Activated T-cell treated with anti-CD3 and anti-CD28 coated beads for 24 hours (primary cell): ENCODE data around the gene CPVL.

ENCODE experiments used
- DNase-seq: peaks from one replicate; pipeline ENCODE4 v3.0.0-alpha.2; 2020; ENCODE audit warnings: low read depth

The CPVL gene

DNA sequence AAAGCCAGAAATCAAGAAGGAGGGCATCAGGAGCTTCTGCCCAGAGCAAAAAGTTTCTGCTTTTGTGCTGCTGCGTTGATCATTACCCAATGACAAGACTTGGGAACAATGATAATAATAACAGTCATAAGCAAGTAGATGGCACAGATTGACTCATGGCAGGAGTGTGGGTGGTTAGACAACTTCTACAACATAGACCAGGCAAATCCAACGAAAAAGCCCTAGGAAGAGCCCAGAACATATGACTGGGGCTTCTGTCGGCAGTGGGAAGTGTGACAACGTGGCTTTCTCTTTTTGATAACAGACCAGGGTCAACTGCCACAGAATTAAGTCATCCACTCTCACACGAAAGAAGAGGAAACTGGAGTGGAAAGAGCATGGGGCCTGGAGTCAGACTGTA, 102.8 kb downstream of the CPVL start:
- no peak for DNase-seq

DNA sequence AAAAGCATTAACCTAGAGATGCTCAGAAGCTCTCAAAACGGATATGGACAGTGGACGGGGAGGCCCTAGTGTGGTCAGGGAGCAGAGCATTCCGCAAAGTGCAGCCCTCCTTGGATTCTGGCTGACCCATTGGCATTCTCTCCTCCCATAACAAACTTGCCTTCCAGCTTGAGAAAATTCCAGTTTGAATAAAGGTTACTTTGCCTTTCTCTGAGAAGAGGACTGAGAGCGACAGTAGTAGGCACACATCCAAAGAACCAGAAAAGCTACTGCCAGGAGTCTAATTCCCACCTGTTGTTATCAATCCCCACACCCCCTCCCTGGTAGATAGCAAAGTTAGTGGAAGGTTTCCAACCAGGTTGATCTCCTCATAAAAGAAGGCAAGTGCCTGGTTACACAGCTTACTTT, 103.5 kb downstream of the CPVL start:
- no peak for DNase-seq

DNA sequence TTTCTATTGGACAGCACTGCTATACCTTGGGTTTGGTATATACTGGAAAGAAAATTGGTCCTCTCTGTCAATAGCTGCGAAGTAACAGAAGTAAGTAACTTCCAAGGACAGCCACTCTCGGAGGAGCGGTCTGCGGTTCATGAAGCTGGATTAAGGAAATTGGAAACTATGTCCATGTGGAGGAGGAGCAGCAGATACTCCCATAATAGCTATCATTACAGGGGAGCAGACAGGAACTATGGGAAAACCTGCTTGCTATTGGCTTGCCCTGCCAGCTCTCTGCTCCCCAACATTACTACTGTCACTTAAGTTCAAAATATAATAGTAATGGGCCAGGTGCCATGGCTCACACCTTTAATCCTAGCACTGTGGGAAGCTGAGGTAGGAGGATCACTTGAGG, 104.3 kb downstream of the CPVL start:
- no peak for DNase-seq

DNA sequence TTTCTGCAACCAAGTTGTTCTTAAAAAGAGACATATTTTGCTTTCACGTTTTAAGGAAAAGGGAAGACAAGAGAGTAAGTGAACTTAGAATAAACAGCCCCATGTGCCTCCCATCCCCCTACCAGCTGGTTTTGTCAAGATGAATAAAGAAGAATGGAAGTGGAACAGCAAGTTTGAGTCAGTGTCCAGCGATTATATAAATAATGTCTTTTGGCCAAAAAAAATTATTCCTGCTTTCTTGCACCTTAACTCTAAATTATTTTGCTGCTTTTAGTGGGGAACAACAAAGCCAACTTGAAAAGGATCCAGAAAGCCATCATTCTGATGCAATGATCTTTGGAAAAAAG, 105.8 kb downstream of the CPVL start:
- no peak for DNase-seq

DNA sequence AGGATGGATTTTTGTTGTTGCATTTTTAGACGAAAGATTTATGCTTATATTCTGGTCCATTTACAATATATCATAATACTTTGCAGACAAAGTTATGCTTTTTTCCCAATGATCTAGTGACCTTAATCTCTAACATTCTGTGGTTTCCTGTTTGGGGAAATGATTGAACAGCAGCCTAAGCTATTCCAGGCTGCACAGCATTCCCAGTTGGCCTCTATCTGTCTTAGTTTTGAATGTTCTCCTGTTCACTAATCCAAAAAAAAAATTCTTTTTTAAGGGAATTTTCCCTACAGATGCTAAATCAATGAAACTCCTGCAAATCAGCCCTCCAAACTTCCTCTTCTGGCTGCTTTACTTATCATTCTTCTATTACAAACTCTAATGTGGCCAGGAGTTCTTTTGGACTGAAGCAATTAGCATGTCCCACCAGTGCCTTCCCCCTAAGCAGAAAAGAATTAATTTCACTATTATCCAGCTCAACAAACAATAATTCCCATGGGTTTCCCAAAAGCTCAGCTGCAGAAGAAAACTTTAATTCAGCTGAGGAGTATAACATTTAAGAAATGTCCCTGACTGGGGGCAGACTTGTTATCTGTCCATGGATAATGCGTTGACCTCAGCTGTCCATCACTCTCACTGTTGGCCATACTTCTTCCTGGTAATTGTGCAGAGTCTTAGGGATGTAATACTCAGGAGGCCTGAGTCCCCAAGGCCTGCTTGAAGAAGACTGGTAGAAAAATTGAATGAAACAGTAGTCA, 106.3 kb downstream of the CPVL start:
- DNase-seq: no peak

DNA sequence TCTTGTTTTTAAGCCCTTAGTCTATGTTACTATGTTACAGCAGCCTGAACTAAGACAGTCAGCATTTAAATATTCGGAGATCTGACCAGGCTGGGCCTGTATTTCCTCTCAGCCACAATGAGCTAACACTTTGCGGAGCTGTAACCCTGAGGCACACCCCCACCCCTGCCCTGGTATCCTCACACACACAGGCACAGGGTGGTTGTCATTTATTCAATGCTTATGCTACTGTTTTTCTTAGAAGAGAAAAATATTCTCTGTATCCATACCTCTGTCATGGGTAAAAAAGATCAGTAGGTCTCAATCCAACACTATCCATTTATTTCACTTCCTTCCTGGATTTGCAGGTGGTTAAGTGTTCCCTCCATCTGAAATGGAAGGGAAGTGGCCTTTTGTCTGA, 107.9 kb downstream of the CPVL start:
- DNase-seq: no peak

DNA sequence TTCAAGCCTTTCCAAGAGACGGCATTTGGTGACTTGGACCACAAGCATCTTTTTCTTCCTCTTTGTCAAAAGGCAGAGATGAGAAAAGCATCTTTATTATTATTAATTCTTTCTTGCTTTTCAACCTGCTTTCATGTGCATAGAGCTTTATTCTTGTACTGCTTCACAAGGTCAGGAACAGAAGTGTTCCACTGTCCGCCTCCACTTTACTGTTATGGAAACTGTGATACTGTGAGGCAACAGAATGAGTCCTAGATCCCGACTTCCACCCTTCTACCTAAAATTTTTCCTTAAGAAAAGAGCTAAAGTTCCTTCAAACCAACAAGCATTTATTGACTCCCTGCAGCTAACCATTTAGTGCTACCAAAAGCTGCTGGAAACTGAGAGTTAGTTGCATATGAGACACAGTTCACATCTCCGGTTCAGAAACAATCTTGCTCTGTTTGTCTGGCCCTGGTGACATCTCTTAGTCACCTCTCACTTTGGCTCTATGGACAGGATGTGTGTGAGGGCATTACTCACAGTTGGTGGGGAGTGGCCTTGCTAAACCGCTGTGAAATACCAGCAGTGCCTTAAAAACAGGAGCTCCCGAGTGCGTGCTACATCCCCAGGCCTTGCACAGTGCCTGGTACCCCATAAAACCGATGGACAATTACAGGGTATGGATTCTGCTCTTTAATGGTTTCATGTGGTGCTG, 111.1 kb downstream of the CPVL start:
- no peak for DNase-seq

DNA sequence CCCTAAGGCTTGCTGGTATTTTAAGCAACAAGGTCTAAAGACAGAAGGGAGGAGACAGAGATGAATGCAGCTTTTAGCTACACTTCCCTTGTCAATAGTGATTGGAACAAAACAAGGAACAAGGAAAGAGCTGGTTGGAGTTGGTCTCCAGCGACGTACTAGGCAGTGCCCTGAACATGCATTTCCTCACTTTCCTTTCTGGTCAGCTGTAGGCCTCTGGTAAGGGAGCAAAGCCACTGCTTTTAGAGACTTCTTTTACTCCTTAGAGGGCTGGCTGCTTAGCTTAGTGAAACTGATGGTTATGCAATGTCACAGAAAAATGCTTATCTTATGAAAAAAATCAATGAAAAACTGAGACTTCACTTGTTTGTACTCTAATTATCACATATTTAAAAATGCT, 112.8 kb downstream of the CPVL start:
- DNase-seq: no peak

DNA sequence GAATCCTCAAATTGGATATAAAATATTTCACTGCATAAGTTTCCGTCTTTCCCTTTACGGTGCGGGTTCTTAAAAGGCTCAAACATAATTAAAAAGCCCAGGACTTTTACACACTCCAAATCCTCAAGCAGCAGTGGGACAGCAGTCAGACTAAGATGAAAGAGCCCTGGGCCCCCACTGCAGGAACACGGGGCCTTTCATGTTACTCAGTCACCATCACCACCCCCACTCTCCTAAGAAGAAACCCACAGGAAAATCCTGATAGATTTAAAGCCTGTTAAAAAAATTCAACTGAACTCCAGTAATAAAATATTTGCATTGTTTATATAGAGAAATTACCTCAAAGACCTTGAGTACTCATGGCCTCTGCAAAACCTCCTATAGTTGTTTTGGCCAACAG, 114.2 kb downstream of the CPVL start:
- DNase-seq: no peak

DNA sequence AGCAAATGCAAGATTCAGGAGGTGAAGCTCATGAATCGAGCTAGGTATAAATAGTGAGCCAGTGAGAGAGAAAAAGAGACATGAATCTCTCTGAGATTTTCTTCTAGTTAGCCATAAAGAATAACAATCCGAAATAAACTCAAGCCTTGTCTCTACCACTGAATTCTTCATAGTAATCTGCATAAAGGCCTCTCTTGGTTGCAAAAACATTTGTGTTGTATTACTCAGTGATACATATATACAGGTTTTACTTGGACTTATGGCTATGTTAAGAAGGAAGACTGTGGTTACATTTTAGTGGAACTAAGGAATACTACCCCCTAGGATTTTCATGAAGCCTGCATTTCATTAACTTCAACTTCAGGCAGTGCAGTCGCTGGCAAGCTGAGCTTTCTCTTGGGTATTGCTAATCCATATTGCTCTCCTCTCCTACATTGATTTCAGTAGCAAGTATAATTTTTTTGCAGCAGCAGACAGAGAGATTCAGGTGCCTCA, 115.5 kb downstream of the CPVL start:
- DNase-seq: no peak

DNA sequence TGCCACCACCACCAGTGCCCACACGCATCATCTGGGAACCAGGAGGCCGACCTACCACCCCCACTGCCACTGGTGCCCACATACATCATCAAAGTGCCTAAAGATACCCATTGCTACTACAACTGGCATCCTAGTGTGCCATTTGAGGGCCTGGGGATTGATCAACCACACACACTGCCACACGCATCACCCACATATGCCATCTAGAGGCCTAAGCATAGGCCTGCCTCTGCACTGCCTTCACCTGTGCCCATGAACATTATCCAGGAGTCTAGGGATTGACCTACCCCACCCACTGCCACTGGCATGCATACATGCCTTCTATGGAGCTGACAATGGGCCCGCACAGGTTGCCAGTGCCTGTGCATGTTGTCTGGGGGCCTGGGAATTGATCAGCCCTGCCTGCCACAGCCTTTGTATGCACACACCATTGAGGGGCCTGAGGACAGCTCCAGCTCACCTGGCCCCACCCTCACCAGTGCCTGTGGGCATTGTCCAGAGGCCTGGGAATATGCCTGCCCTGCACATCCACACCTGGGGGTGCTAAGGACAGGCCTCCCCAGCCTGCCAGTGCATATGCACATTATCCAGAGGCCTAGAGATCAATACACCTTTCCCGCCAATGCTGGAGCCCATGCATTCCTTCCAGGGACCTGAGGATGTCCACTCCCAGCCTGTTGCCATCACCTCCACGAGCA, 123.9 kb downstream of the CPVL start:
- no peak for DNase-seq

DNA sequence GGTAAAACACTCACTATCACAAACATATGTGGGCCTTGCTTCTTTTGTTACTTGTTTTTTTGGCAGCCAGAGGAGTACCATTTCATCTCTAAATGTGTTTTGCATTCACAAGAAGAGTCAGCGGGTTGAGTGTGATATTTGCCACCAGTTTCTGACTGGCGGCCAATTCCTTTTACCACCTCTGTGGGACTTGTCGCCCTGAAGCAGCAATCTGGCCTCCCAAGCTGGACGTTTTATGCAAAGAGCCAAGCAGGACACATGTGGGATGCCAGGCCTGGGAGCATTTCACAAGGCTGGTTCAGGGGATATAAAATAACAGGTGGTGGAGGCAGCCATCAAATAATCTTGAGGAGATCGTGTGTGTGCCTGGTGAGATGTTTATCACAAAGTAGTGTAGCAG, 126.4 kb downstream of the CPVL start:
- DNase-seq: no peak

DNA sequence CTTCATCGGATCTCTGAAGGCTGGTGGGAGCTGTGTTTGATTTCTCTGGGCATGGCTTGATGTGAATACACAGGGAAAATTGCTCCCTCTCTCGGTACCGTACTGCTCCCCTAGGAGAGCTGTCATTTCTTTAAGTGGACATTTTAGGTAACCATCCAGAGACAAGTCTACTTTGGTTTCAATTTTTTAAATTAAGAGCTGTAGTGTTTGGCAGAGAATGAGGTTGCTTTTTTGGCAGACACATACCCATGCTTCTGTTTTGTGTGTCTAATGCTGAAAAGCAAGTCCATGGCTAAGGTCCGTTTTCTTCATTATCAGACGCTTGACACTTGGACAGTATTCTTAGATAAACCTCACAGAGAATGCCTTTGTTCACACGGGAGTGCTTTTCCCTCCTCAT, 127.0 kb downstream of the CPVL start:
- DNase-seq: no peak

DNA sequence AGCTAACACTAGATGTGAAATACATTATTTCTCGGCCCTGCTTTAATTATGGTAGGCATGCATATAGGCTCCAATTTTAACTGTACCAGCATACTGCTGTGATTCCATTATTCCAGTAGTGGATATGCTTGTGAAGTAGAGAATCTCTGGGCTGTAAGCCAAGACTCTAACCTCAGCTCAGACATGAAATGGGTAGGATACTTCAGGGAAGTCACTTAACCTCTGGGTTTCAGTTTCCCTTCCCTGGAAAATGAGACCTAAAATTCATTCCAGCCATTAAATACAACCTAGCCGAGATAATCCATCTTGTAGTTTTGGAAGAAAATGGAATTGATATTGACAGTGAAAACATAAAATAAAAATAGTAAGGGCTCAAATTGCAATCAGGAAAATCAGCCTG, 128.6 kb downstream of the CPVL start:
- DNase-seq: no peak

DNA sequence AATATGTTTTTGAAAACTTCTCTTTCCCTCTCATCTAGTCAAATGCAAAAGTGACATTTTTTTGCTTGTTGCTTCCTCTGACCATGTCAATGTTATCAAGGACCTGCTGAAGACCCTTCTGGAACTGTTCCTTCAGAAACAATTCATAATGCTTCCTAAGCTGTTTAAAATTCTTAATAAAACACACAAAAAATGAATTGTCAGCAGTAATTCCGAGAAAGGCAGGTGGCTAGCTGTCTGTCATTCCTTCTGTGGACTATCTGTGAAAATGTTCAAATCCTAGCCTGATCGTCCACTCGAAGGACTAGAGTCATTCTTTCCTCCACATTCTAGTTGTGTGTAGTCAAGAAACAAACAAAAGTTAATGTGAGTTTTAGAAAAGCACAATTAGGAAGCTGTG, 131.6 kb downstream of the CPVL start:
- DNase-seq: no peak

DNA sequence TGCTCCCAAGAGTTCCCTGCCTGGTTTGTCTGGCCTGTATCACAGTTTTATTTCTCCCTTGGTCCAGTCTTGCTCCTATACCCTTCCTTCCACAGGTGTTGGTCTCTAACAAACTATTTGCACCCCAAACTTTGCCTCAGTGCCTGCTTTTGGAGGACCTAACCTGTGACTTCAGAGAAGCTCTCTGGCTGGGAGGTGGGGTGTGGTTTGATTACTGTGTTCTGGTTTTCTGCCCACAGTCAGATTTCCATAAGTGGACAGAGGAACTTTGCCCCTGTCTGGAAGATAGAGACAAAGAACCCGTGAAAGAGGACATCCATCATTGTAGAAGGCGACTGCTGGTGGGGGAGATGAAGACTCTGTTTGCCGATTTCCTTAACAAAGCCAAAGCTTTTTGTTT, 132.4 kb downstream of the CPVL start:
- DNase-seq: no peak

DNA sequence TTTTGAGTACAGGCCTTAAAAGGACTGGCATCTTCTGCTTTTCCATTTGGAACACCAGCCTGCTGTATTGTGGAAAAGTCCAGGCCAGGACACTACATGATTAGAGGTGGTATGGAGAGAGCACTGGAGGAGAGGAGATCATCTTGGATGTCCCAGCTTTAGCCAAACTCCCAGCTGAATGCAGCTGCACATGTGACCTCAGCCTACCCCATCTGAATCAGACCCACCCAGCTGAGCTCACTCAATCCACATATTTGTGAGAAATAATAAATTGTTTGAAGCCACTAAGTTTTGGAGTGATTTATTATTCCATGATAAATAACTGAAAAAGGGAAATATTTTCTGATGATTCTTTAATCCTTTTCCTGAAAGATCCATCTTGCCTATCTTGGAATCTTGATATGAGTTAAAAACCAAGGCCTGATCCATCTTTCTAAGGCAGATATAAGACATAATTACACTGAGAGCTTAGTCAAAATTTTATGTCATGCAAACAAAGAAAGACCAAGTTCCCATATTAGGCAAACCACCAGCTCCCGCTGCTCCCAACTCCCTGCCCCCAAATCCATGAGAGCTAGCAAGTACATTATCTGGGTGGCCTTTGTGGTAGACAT, 133.1 kb downstream of the CPVL start:
- DNase-seq: no peak

DNA sequence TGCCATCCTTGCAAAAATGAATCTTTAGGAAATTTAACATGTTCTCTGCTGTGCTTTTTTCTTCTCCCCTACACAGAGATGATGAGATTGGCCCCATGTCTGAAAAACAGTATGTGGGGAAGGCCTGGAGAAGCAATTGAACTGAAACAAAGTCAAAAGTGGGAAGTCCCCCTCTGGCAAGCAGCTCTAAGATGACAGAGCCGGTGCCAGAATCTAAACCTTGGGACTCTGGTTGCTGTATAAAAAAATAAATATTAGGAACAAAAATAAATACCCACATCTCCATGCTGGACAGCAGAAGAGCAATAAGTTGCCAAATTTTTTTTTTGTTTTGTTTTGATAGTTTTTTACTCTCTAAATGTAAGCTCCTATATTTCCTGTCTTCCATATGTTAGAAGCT, 136.4 kb downstream of the CPVL start:
- no peak for DNase-seq

DNA sequence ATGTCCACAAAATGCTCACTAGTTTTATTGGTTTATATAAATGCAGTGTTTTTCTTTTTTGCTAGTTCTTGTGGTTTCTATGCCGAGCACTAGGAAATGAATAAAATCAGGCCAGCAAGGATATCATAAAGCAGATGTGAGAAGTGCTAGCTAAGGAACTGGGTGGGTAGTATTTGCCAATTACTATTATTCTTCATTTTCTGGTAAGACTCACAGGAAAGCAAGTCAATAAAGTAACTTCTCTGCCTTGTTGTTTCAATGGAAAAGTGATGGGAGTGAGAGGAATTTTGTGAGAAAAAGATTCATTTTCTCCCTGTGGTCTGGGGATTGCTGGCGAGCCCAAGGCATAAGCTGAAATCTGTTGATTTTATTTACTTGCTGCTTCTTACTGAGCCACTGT, 137.7 kb downstream of the CPVL start:
- DNase-seq: no peak

DNA sequence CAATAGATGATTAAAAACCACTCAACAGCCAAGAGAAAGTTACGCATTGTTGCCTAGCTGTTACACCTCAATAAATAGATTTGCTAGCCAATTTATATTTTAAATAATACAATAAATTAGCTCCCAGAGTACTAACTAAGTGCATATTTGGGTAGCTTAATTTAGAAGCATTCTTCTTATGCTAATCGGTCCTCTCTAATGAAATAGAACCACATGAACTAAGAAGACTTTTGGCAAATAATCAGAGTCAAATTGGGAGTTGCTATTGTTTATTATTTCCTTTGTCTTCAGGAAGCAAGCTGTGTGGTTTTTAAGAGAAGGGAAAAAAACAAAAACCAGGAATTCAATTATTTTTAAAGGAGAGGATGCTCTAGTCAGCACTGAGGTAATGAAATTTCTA, 139.2 kb downstream of the CPVL start:
- DNase-seq: no peak

DNA sequence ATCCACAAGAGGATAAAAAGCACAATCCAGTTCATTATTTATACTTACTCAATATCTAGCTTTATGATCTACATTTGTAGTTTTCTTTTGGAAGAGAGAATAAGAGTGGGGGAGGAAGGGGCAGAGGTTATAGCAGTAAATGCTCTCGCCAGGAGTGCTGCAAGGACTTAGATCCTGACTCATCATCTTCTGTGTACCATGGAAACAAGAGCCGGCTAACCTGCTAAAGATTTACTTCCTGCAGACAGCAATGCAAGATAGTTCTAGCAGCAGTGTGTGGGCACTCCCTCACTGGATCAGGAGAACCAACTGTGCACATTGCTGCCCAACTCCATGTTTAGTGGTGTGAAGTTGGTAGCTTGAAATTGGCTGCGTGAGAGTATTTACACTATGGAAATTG, 140.5 kb downstream of the CPVL start:
- no peak for DNase-seq

DNA sequence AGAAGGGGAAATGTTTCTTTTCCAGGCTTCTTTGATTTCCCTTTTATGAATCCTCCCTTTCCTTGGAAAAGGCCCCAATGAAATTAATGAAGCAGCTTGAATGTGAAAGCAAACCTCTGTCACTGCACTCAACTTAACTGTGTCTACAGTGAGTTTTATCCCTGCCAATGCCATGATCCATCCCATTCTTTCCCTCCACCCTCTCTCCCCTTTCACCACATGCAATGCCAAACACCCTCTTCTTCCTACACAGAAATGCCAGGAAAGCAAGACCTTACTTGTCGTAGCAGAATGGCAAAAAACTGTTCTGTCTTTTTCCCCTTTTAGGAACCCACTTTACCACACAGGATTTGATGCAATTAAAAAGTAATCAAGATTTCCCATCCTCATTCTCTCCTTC, 140.9 kb downstream of the CPVL start:
- DNase-seq: no peak

DNA sequence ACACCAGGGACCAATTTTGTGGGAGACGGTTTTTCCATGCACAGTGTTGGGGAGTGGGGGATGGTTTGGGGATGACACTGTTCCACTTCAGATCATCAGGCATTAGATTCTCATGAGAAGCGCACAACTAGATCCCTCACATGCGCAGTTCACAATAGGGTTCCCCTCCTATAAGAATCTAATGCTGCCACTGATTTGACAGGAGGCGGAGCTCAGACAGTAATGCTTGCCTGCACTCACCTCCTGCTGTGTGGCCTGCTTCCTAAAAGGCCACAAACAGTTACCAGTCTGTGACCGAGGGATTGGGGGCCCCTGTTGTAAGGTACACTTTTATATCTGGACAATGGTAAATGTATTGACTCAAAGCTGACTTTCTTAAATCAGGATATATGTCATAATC, 142.6 kb downstream of the CPVL start:
- DNase-seq: no peak
